GM12891 (cell line): ENCODE results near the gene AHCYL2.

ENCODE experiments used
- PAX5 ChIP-seq: IDR thresholded peaks from 2 replicates; pipeline ENCODE4 v1.6.1; 2011; ENCODE audit warnings: low read length, moderate library complexity, mild to moderate bottlenecking; ENCODE audit not compliant: insufficient read depth, severe bottlenecking
- POLR2A ChIP-seq: IDR thresholded peaks from 2 replicates; pipeline ENCODE4 v1.6.1; 2011; ENCODE audit warnings: low read depth, low read length, control low read depth
- POLR2AphosphoS5 ChIP-seq: IDR thresholded peaks from 2 replicates; pipeline ENCODE4 v1.6.1; 2011; ENCODE audit warnings: low read depth, low read length, control low read depth
- POU2F2 ChIP-seq: IDR thresholded peaks from 2 replicates; pipeline ENCODE4 v1.6.1; 2011; ENCODE audit warnings: low read depth, mild to moderate bottlenecking, control low read depth, low read length, moderate library complexity
- TAF1 ChIP-seq: IDR thresholded peaks from 2 replicates; pipeline ENCODE4 v1.6.1; 2011; ENCODE audit warnings: low read depth, low read length, control low read depth

GRCh38 chr7:129341816-129342806 lies 117.3 kb downstream of the AHCYL2 start:
- TF ChIP-seq POLR2AphosphoS5 (no peak), POLR2A (no peak), TAF1 (no peak), PAX5 (no peak), POU2F2 (no peak)
